ENCODE data around the gene ZNF418. TPM values are rescaled to one million over a fixed set of nuclear protein-coding genes. Genes with fewer than 3 reads are reported as not detected.

Gene ZNF418
- total and polyA plus RNA-seq, 2 donors (not counting 1 experiment from before 2014, with no cell fraction given) = 10.3 to 35.8 TPM

- Mint-ChIP-seq H3K27ac (peak overlapping the region; percentile 89), H3K4me3 (peak overlapping the region; percentile 96), H3K27me3 (peaks cover 6% of the 10 kb centered on the region), H3K4me1 (peaks cover 36% of the 10 kb centered on the region), H3K9me3 (ENCODE audit: insufficient read depth) (peaks cover 23% of the 10 kb centered on the region)
- Histone ChIP-seq H3K36me3 (replicated peaks in 1 of 2; ENCODE audit: control extremely low read depth in 1 of 2, control insufficient read depth in 1 of 2, extremely low read depth in 1 of 2, insufficient read depth in 2 of 2, low read length in 1 of 2) (peaks cover 9 to 23% of the 10 kb centered on the region in 2 experiments), H4K20me1 (ENCODE audit: control insufficient read depth, insufficient read depth, low read length, poor library complexity, severe bottlenecking) (peaks cover 15% of the 10 kb centered on the region), H3K4me2 (replicated peaks; ENCODE audit: low read depth, low read length, poor library complexity, severe bottlenecking) (peak overlapping the region; percentile 95), H3K9ac (ENCODE audit: low read length) (peak overlapping the region; percentile 90), H3K4me1 (ENCODE audit: control insufficient read depth in 2 of 2, insufficient read depth in 2 of 2, low read length in 2 of 2) (peaks cover 16 to 27% of the 10 kb centered on the region in 2 donors), H2AFZ (ENCODE audit: insufficient read depth, low read depth, low read length, poor library complexity, severe bottlenecking) (peak overlapping the region; percentile 78), H3K79me2 (ENCODE audit: control insufficient read depth, insufficient read depth, low read length) (peaks cover 61% of the 10 kb centered on the region), H3K27ac (ENCODE audit: low read length in 2 of 2) (peak overlapping the region; percentile 77 to 89), H3K4me3 (ENCODE audit: control extremely low read depth in 1 of 5, extremely low read depth in 1 of 5, insufficient read depth in 1 of 5, low read depth in 2 of 5, low read length in 4 of 5) (peak overlapping the region; percentile 71 to 90 (median 87)), H3K27me3 (replicated peaks in 1 of 4; ENCODE audit: control extremely low read depth in 1 of 4, control insufficient read depth in 3 of 4, insufficient read depth in 4 of 4, low read length in 3 of 4) (peaks cover 0 to 6% (median 0%) of the 10 kb centered on the region in 4 experiments), H3K9me3 (ENCODE audit: control extremely low read depth in 1 of 3, control insufficient read depth in 2 of 3, insufficient read depth in 1 of 3, low read length in 2 of 3) (peaks cover 7 to 72% (median 24%) of the 10 kb centered on the region in 3 donors)
- ChIA-PET POLR2A (no interaction called here), CTCF (interaction anchor here (0.6 kb wide), 1 partner anchor 238 kb away, joined by 4 read pairs; the partner anchor contains the start of gene ZNF154)
- TF ChIP-seq CTCF (IDR thresholded peaks at IDR 0.05) (no peak), EZH2 (IDR thresholded peaks at IDR 0.05; ENCODE audit: borderline replicate concordance, insufficient read depth, low read depth, low read length, poor library complexity, severe bottlenecking) (no peak)
- 7% methylated on average over 18 of the region's 18 CpGs for WGBS (ENCODE audit: insufficient coverage)
- intact Hi-C loops (cut with micrococcal nuclease) = loop anchor here (1.0 to 5.0 kb wide), 9 partner anchors 12 to 584 kb away; partner anchors contain the start of genes TRAPPC2B, ZNF417, ZNF418 and ZNF419
- DNase-seq = no peak
- no peak for ATAC-seq (ENCODE audit: low read depth)
Measured at GRCh38 chr19:57947088-57947418, 11.9 kb upstream of the ZNF418 start.

DNA sequence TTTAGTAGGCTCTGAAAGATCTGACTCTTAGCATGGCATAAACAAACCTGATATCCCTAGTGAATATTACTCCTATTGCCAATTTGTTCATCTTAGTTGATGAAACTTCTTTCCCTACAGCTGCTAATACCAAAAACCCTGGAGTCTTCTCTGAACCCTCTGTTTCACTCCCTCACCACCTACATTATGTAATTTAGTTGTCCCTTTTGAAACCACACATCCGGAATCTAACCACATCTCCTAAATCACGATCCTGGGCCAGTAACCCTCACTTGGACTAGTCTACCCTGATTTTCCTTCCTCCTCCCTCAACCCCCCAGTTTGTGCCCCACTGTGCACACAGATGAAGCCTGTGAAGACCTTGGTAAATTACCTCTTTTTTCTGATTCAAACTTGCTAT is 11.1 kb upstream of the ZNF418 start:
- Mint-ChIP-seq H3K9me3 (ENCODE audit: insufficient read depth) (peaks cover 26% of the 10 kb centered on the region), H3K27me3 (peaks cover 4% of the 10 kb centered on the region), H3K4me3 (peak overlapping the region; percentile 96), H3K27ac (peak overlapping the region; percentile 47), H3K4me1 (peaks cover 36% of the 10 kb centered on the region)
- peaks cover 7 to 73% (median 32%) of the 10 kb centered on the region in 3 donors for H3K9me3 ChIP-seq (ENCODE audit: control extremely low read depth in 1 of 3, control insufficient read depth in 2 of 3, insufficient read depth in 1 of 3, low read length in 2 of 3)
- peaks cover 15 to 30% of the 10 kb centered on the region in 2 experiments for H3K36me3 ChIP-seq (replicated peaks in 1 of 2; ENCODE audit: control extremely low read depth in 1 of 2, control insufficient read depth in 1 of 2, extremely low read depth in 1 of 2, insufficient read depth in 2 of 2, low read length in 1 of 2)
- H3K79me2 ChIP-seq (ENCODE audit: control insufficient read depth, insufficient read depth, low read length) = peaks cover 63% of the 10 kb centered on the region
- H4K20me1 ChIP-seq (ENCODE audit: control insufficient read depth, insufficient read depth, low read length, poor library complexity, severe bottlenecking) = peaks cover 15% of the 10 kb centered on the region
- POLR2A ChIA-PET = interaction anchor here (1.6 kb wide), 1 partner anchor 11 kb away, joined by 4 read pairs; the partner anchor contains the start of gene ZNF418
- H3K27ac ChIP-seq (ENCODE audit: low read length in 2 of 2) = peak overlapping the region in 1 of 2 donors; percentile 89
- CTCF ChIA-PET = no interaction called here
- H3K9ac ChIP-seq (ENCODE audit: low read length) = peak overlapping the region; percentile 90
- no peak overlapping the region for H2AFZ ChIP-seq (ENCODE audit: insufficient read depth, low read depth, low read length, poor library complexity, severe bottlenecking)
- WGBS (ENCODE audit: insufficient coverage) = 61% methylated on average over 2 of the region's 2 CpGs
- no peak for TF ChIP-seq CTCF (IDR thresholded peaks at IDR 0.05)
- no peak for TF ChIP-seq EZH2 (IDR thresholded peaks at IDR 0.05; ENCODE audit: borderline replicate concordance, insufficient read depth, low read depth, low read length, poor library complexity, severe bottlenecking)
- H3K4me2 ChIP-seq (replicated peaks; ENCODE audit: low read depth, low read length, poor library complexity, severe bottlenecking) = peak overlapping the region; percentile 95
- no peak for ATAC-seq (ENCODE audit: low read depth)
- intact Hi-C loops (cut with micrococcal nuclease) = loop anchor here (5.0 kb wide), 2 partner anchors 39 to 459 kb away; partner anchors contain the start of gene ZNF419
- DNase-seq = no peak
- H3K4me3 ChIP-seq (ENCODE audit: control extremely low read depth in 1 of 5, extremely low read depth in 1 of 5, insufficient read depth in 1 of 5, low read depth in 2 of 5, low read length in 4 of 5) = peak overlapping the region in 3 of 5 experiments; percentile 71 to 90 (median 88)
- peaks cover 16 to 27% of the 10 kb centered on the region in 2 donors for H3K4me1 ChIP-seq (ENCODE audit: control insufficient read depth in 2 of 2, insufficient read depth in 2 of 2, low read length in 2 of 2)
- H3K27me3 ChIP-seq (replicated peaks in 1 of 4; ENCODE audit: control extremely low read depth in 1 of 4, control insufficient read depth in 3 of 4, insufficient read depth in 4 of 4, low read length in 3 of 4) = peaks cover 0 to 6% (median 0%) of the 10 kb centered on the region in 4 experiments
